GM12864 (cell line): ENCODE results near the gene CCSER1.

Experiments
- DNase-seq: peaks from one replicate; pipeline ENCODE4 v3.0.0-alpha.2; 2011; ENCODE audit warnings: low read depth
- H3K4me3 ChIP-seq: 2 replicates; pipeline ENCODE4 v1.5.1; 2011; ENCODE audit warnings: mild to moderate bottlenecking, low read depth, low read length, control low read depth
- CTCF ChIP-seq: IDR thresholded peaks from 2 replicates; pipeline ENCODE4 v1.5.1; 2011; ENCODE audit warnings: low read depth, mild to moderate bottlenecking, moderate library complexity, low read length, control low read depth, inconsistent platforms; ENCODE audit errors: missing control alignments

Gene CCSER1

GRCh38 chr4:90186229-90186628 lies 59.0 kb downstream of the CCSER1 start:
- no peak overlapping the region for H3K4me3 ChIP-seq
- no peak for DNase-seq
- TF ChIP-seq CTCF, result no peak

GRCh38 chr4:90187148-90187884 lies 60.1 kb downstream of the CCSER1 start:
- DNase-seq, result no peak
- no peak for TF ChIP-seq CTCF
- H3K4me3 ChIP-seq, result no peak overlapping the region

GRCh38 chr4:90189178-90189577 lies 62.0 kb downstream of the CCSER1 start:
- no peak for TF ChIP-seq CTCF
- H3K4me3 ChIP-seq, result no peak overlapping the region
- no peak for DNase-seq

GRCh38 chr4:90189946-90190345 lies 62.8 kb downstream of the CCSER1 start:
- TF ChIP-seq CTCF, result no peak
- H3K4me3 ChIP-seq, result no peak overlapping the region
- no peak for DNase-seq

GRCh38 chr4:90190525-90190924 lies 63.3 kb downstream of the CCSER1 start:
- no peak for TF ChIP-seq CTCF
- no peak for DNase-seq
- H3K4me3 ChIP-seq, result no peak overlapping the region

GRCh38 chr4:90198086-90198847 lies 71.1 kb downstream of the CCSER1 start:
- DNase-seq, result no peak
- no peak overlapping the region for H3K4me3 ChIP-seq
- no peak for TF ChIP-seq CTCF
